Calu3 (cell line): ENCODE data around the gene HAUS6. TPM values are rescaled to one million over a fixed set of nuclear protein-coding genes. Genes with fewer than 3 reads are reported as not detected.

ENCODE experiments used
- BruUV-seq: library from RNA; stranded (reverse); fragments of 400-500 nt; replicated peaks from 2 replicates; lab custom pipeline; 2021; lab: Mats Ljungman, UMichigan
- CTCF ChIA-PET: fragments of 300-600 bp; sonication (Branson Sonifier 250); formaldehyde crosslinking; loops from one replicate; lab custom pipeline; 2022; ENCODE audit warnings: antibody characterized with exemption; lab: Charles Lee
- DNase-seq: peaks from one replicate; pipeline ENCODE4 v3.0.0; 2022
- H3K27ac Mint-ChIP-seq: one replicate; pipeline ENCODE4 v1.8.0; 2022; ENCODE audit warnings: mixed read lengths; ENCODE audit not compliant: unreplicated experiment
- H3K27me3 Mint-ChIP-seq: one replicate; pipeline ENCODE4 v1.8.0; 2022; ENCODE audit warnings: mixed read lengths; ENCODE audit not compliant: unreplicated experiment
- H3K36me3 Mint-ChIP-seq: one replicate; pipeline ENCODE4 v1.8.0; 2022; ENCODE audit warnings: mild to moderate bottlenecking, moderate library complexity, mixed read lengths; ENCODE audit not compliant: insufficient read depth, unreplicated experiment
- H3K4me1 Mint-ChIP-seq: one replicate; pipeline ENCODE4 v1.8.0; 2022; ENCODE audit warnings: mild to moderate bottlenecking, low read depth, mixed read lengths; ENCODE audit not compliant: unreplicated experiment
- H3K4me3 Mint-ChIP-seq: one replicate; pipeline ENCODE4 v1.8.0; 2022; ENCODE audit warnings: mild to moderate bottlenecking, low read depth, moderate library complexity, mixed read lengths; ENCODE audit not compliant: unreplicated experiment
- H3K9me3 Mint-ChIP-seq: one replicate; pipeline ENCODE4 v1.8.0; 2022; ENCODE audit warnings: low read depth, mixed read lengths; ENCODE audit not compliant: unreplicated experiment
- intact Hi-C: fragments of 100-400 bp; cut with micrococcal nuclease; formaldehyde crosslinking; loops from one replicate; pipeline ENCODE4 v1.10.0; 2022; ENCODE audit not compliant: unreplicated experiment
- total RNA-seq: library from RNA; stranded (reverse); gene quantifications from 2 replicates; pipeline ENCODE4 v1.2.3, GENCODE V29; 2022
- TF ChIP-seq, protein P1 (sequence below): fragments of 200-600 bp; IDR thresholded peaks from one replicate; pipeline ENCODE4 v1.8.0; 2022; ENCODE audit warnings: antibody characterized with exemption; ENCODE audit not compliant: unreplicated experiment

The HAUS6 gene
- total RNA-seq, 1 experiment from 2014 or later = 15.7 TPM

DNA sequence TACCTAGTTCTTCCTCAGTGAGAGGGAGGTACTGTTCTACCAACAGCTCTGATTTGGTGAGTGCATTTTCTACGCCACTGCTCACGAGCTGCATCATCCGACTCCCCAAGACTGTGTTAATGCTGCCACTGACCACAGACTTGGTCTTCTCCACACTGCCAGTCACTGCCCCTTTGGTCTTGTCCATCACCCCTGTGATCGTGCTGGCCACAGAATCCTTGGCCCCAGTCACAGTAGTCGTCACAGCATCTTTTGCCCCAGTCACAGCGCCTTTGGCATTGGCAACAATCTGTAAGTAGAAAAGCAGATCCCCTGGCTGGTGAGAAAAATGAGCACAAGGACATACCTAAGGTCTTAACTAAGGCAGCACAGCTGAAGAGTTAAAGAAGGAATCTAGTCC, 18.2 kb upstream of the HAUS6 start:
- H3K36me3 Mint-ChIP-seq = no peaks in the 10 kb centered on the region

GRCh38 chr9:19119801-19120440, 17.2 kb upstream of the HAUS6 start:
- BruUV-seq = no TSS peak
- H3K36me3 Mint-ChIP-seq = no peaks in the 10 kb centered on the region
- H3K4me1 Mint-ChIP-seq = peaks cover 5% of the 10 kb centered on the region
- intact Hi-C loops = no loop called here
- no peak overlapping the region for H3K27ac Mint-ChIP-seq
- DNase-seq = no peak
- TF ChIP-seq, protein P1, sequence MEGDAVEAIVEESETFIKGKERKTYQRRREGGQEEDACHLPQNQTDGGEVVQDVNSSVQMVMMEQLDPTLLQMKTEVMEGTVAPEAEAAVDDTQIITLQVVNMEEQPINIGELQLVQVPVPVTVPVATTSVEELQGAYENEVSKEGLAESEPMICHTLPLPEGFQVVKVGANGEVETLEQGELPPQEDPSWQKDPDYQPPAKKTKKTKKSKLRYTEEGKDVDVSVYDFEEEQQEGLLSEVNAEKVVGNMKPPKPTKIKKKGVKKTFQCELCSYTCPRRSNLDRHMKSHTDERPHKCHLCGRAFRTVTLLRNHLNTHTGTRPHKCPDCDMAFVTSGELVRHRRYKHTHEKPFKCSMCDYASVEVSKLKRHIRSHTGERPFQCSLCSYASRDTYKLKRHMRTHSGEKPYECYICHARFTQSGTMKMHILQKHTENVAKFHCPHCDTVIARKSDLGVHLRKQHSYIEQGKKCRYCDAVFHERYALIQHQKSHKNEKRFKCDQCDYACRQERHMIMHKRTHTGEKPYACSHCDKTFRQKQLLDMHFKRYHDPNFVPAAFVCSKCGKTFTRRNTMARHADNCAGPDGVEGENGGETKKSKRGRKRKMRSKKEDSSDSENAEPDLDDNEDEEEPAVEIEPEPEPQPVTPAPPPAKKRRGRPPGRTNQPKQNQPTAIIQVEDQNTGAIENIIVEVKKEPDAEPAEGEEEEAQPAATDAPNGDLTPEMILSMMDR = no peak
- H3K4me3 Mint-ChIP-seq = no peak overlapping the region
- H3K27me3 Mint-ChIP-seq = no peaks in the 10 kb centered on the region
- CTCF ChIA-PET = no interaction called here
- H3K9me3 Mint-ChIP-seq = no peaks in the 10 kb centered on the region

More for the DNA sequence above, 18.2 kb upstream of the HAUS6 start:
- H3K9me3 Mint-ChIP-seq = no peaks in the 10 kb centered on the region
- peaks cover 5% of the 10 kb centered on the region for H3K4me1 Mint-ChIP-seq
- no peaks in the 10 kb centered on the region for H3K27me3 Mint-ChIP-seq
- no TSS peak for BruUV-seq
- no peak for DNase-seq
- no peak overlapping the region for H3K4me3 Mint-ChIP-seq
- TF ChIP-seq, protein P1 = no peak
- intact Hi-C loops = no loop called here
- CTCF ChIA-PET = no interaction called here
- H3K27ac Mint-ChIP-seq = no peak overlapping the region

DNA sequence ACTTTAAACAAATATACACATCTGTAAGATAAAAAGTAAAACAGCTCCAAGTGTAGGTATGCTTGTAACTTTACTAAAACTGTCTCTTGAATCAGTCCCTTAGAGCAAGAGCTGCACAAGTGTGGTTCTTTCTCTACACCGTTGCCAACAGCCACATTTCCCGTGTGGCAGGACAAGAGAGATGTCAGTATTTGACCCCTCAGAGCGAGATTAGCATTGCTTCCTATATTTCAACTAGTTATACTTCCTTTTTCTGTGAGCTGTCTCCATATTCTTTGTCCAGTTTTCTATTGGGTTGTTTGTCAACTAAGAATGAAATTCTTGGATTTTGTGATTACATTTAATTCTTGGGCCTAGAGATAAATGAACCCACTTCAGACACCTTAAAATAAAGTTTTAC, 16.5 kb upstream of the HAUS6 start:
- H3K36me3 Mint-ChIP-seq = no peaks in the 10 kb centered on the region

DNA sequence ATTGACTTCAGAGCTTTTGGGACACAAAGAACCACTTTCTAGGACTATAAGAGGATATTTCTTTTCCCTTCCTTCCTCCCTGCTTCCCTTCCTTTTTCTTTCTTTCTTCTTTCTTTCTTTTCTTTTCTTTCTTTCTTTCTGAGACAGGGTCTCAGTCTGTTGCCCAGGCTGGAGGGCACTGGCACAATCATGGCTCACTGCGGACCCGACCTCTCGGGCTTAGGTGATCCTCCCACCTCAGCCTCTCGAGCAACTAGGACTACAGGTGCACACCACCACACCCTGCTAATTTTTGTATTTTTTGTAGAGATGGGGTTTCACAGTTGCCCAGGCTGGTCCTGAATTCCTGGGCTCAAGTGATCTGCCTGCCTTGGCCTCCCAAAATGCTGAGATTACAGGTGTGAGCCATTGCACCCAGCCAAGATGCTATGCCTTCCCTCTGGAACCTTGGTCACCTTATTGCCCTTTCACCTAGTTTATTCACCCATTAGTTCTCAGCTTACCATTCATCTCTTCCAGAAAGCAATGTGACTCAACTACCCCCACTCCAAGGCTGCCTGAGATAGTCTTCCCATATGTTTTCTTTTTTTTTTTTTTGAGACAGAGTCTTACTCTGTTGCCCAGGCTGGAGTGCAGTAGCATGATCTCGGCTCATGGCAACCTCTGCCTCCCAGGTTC, 14.5 kb upstream of the HAUS6 start:
- CTCF ChIA-PET = no interaction called here
- no peaks in the 10 kb centered on the region for H3K9me3 Mint-ChIP-seq
- no peaks in the 10 kb centered on the region for H3K36me3 Mint-ChIP-seq
- BruUV-seq = no TSS peak
- intact Hi-C loops = no loop called here
- no peak for DNase-seq
- TF ChIP-seq, protein P1 = no peak
- H3K27ac Mint-ChIP-seq = no peak overlapping the region
- peaks cover 5% of the 10 kb centered on the region for H3K4me1 Mint-ChIP-seq
- no peaks in the 10 kb centered on the region for H3K27me3 Mint-ChIP-seq
- H3K4me3 Mint-ChIP-seq = no peak overlapping the region

More for the DNA sequence above, 16.5 kb upstream of the HAUS6 start:
- TF ChIP-seq, protein P1 = no peak
- Mint-ChIP-seq H3K4me1 (peaks cover 5% of the 10 kb centered on the region), H3K27me3 (no peaks in the 10 kb centered on the region), H3K27ac (no peak overlapping the region), H3K4me3 (no peak overlapping the region), H3K9me3 (no peaks in the 10 kb centered on the region)
- no peak for DNase-seq
- BruUV-seq = no TSS peak
- intact Hi-C loops = no loop called here
- CTCF ChIA-PET = no interaction called here
